ENCODE data around the gene ITGA2B.
"Not testable (repeated sequence)": the region's sequence is repeated elsewhere in the genome, so short reads cannot be mapped to it uniquely, and the experiment has no call there.

ITGA2B gene

GRCh38 chr17:44390250-44390870, 911 bp upstream of the ITGA2B start:
- DNase-seq (ENCODE audit: low read depth, low spot score), result no peak

- no peak for DNase-seq (ENCODE audit: low read depth, low spot score)
These were observed 314 bp upstream of the ITGA2B start for GRCh38 chr17:44389723-44390202.

- no peak for DNase-seq (ENCODE audit: low read depth, low spot score)
These were observed 1.6 kb downstream of the ITGA2B start for GRCh38 chr17:44387804-44388203.

- DNase-seq (ENCODE audit: low read depth, low spot score), result no peak
These were observed 3.3 kb downstream of the ITGA2B start for GRCh38 chr17:44386182-44386525.

GRCh38 chr17:44385287-44386181, 3.9 kb downstream of the ITGA2B start:
- DNase-seq (ENCODE audit: low read depth, low spot score), result peak; percentile 68

- DNase-seq (ENCODE audit: low read depth, low spot score), result no peak
These were observed 4.6 kb downstream of the ITGA2B start for GRCh38 chr17:44384823-44385286.

- DNase-seq (ENCODE audit: low read depth, low spot score), result no peak
These were observed 5.1 kb downstream of the ITGA2B start for GRCh38 chr17:44384281-44384822.

- no peak for DNase-seq (ENCODE audit: low read depth, low spot score)
These were observed 5.6 kb downstream of the ITGA2B start for GRCh38 chr17:44383861-44384260.

GRCh38 chr17:44383363-44383762, 6.1 kb downstream of the ITGA2B start:
- no peak for DNase-seq (ENCODE audit: low read depth, low spot score)

GRCh38 chr17:44382917-44383316, 6.5 kb downstream of the ITGA2B start:
- DNase-seq (ENCODE audit: low read depth, low spot score), result no peak

GRCh38 chr17:44381810-44382305, 7.6 kb downstream of the ITGA2B start:
- no peak for DNase-seq (ENCODE audit: low read depth, low spot score)

- DNase-seq (ENCODE audit: low read depth, low spot score), result no peak
These were observed 8.7 kb downstream of the ITGA2B start for GRCh38 chr17:44380767-44381166.

- no peak for DNase-seq (ENCODE audit: low read depth, low spot score)
These were observed 9.6 kb downstream of the ITGA2B start for GRCh38 chr17:44379887-44380286.

- DNase-seq (ENCODE audit: low read depth, low spot score), result no peak
These were observed 11.2 kb downstream of the ITGA2B start for GRCh38 chr17:44378171-44378705.

- DNase-seq (ENCODE audit: low read depth, low spot score), result no peak
These were observed 12.7 kb downstream of the ITGA2B start for GRCh38 chr17:44376779-44377178.

- no peak for DNase-seq (ENCODE audit: low read depth, low spot score)
These were observed 13.3 kb downstream of the ITGA2B start for GRCh38 chr17:44376124-44376523.

- DNase-seq (ENCODE audit: low read depth, low spot score), result no peak
These were observed 14.0 kb downstream of the ITGA2B start for GRCh38 chr17:44375196-44376017.

GRCh38 chr17:44374306-44375195, 14.9 kb downstream of the ITGA2B start:
- no peak for DNase-seq (ENCODE audit: low read depth, low spot score)

GRCh38 chr17:44372036-44372435, 17.4 kb downstream of the ITGA2B start:
- DNase-seq (ENCODE audit: low read depth, low spot score), result no peak

- DNase-seq (ENCODE audit: low read depth, low spot score), result not testable (repeated sequence)
These were observed 19.9 kb downstream of the ITGA2B start for GRCh38 chr17:44369414-44370023.

All from activated naive CD8-positive, alpha-beta T cell treated with anti-CD3 and anti-CD28 coated beads, Interleukin-2, amount 50 U/mL, for 16 hours (primary cell).